Effector memory CD8-positive, alpha-beta T cell (primary cell): ENCODE measurements around the gene EPB41L3.

Experiments
- ATAC-seq: fragments of 150-1000 bp; cut with Tn5 transposase; replicated peaks from 2 replicates; pipeline ENCODE4 v1.10.0; 2021; ENCODE audit warnings: mild to moderate bottlenecking, moderate library complexity
- DNase-seq, 3 experiments: peaks; one replicate each; pipeline ENCODE4 v3.0.0; 2021
- H3K27ac Mint-ChIP-seq, 2 donors: one replicate each; pipeline ENCODE4 v1.8.0; 2022; ENCODE audit warnings: mild to moderate bottlenecking in 2 of 2, mixed read lengths in 2 of 2, moderate library complexity in 2 of 2
- H3K27me3 Mint-ChIP-seq, 2 donors: one replicate each; pipeline ENCODE4 v1.8.0; 2022; ENCODE audit warnings: mixed read lengths in 2 of 2
- H3K36me3 Mint-ChIP-seq: one replicate; pipeline ENCODE4 v1.8.0; 2022; ENCODE audit warnings: mild to moderate bottlenecking, moderate library complexity, mixed read lengths; ENCODE audit not compliant: insufficient read depth
- H3K4me1 Mint-ChIP-seq, 2 donors: one replicate each; pipeline ENCODE4 v1.8.0; 2022; ENCODE audit warnings: low read depth in 2 of 2, mixed read lengths in 2 of 2
- H3K4me3 Mint-ChIP-seq, 2 donors: one replicate each; pipeline ENCODE4 v1.8.0; 2022; ENCODE audit warnings: mild to moderate bottlenecking in 2 of 2, mixed read lengths in 2 of 2, moderate library complexity in 2 of 2
- H3K9me3 Mint-ChIP-seq, 2 donors: one replicate each; pipeline ENCODE4 v1.8.0; 2022; ENCODE audit warnings: mixed read lengths in 2 of 2

Gene EPB41L3

DNA sequence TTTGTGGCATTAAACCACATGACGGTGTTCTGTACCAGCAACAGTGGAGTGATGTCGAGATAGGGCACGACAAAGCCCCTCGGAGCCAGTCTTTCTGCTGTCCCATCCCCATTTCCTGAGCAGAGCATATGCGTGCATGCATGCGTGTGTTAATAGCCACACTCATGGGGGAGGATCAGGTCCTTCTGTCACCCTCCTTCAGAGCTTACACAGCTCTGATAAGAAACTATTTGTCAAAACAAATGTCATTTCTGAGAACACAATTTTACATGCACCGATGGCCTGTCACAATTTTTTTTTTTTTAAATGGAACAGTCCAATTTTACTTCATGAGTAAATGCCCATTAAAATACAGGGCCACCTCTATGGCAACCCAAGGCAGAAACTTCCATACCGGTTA, 152.4 kb downstream of the EPB41L3 start:
- no peaks in the 10 kb centered on the region for H3K36me3 Mint-ChIP-seq
- no peak for DNase-seq
- H3K4me3 Mint-ChIP-seq = no peak overlapping the region
- peaks cover 0 to 5% of the 10 kb centered on the region in 2 donors for H3K4me1 Mint-ChIP-seq
- peaks cover 15 to 49% of the 10 kb centered on the region in 2 donors for H3K27me3 Mint-ChIP-seq
- no peaks in the 10 kb centered on the region for H3K9me3 Mint-ChIP-seq
- no peak overlapping the region for H3K27ac Mint-ChIP-seq
- no peak for ATAC-seq

DNA sequence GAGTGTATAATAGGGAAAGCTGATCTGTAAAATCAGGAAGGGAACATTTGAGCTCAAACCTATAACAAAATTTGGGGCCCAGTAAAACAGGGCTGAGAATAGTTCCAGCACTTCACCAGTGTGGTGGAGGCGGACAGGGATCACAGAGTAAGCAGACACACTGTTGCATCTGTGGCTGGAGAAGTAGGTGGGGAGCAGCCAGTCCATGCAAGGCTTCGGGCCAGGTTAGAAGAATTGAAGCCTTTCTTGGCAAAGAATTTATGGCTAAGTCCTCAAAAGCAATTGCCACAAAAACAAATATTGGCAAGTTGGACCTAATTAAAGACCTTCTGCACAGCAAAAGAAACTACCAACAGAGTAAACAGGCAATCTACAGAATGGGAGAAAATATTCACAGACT, 154.4 kb downstream of the EPB41L3 start:
- Mint-ChIP-seq H3K9me3 (no peaks in the 10 kb centered on the region), H3K27ac (no peak overlapping the region), H3K4me1 (no peaks in the 10 kb centered on the region), H3K36me3 (no peaks in the 10 kb centered on the region), H3K27me3 (peaks cover 21 to 31% of the 10 kb centered on the region in 2 donors), H3K4me3 (no peak overlapping the region)
- ATAC-seq (no peak), DNase-seq (no peak)

DNA sequence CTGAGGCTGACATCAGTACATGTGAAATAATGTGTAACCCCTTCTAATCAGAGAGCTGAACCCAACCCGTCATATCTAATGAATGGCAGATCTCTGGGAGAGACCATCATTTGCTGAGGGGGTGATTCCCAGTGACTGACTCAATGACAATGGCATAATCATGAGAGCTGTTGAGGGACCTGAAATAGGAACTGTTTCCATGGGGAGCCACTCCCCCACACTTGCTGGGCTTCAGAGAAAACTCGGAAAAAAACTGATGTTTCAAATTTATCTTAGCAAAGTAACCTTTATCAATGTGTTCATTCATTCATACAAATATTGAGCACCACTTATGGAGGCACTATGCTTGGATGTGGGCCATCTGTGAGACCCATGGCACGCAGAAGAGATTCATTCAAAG, 154.9 kb downstream of the EPB41L3 start:
- ATAC-seq = no peak
- no peak overlapping the region for H3K27ac Mint-ChIP-seq
- H3K4me1 Mint-ChIP-seq = no peaks in the 10 kb centered on the region
- peaks cover 21 to 27% of the 10 kb centered on the region in 2 donors for H3K27me3 Mint-ChIP-seq
- no peaks in the 10 kb centered on the region for H3K9me3 Mint-ChIP-seq
- no peaks in the 10 kb centered on the region for H3K36me3 Mint-ChIP-seq
- H3K4me3 Mint-ChIP-seq = no peak overlapping the region
- no peak for DNase-seq

DNA sequence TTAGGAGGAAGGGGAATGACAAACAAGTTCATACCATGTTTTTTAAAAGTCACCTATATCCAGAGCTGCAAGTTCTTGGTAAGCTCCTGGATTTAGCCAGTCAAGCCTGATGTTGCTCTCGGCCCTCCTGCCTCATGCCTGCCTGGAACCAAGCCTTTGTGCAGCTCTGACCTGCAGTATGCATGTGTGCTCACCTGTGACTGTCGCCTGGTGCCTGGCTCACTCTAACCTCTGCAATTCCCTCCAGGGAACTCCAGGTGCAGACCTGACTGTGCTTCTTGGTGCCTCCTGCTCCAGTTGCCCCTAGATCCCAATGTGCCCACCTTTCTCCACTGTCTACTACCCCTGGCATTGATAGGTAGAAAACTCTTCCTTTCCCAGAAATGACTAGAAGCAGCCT, 163.2 kb downstream of the EPB41L3 start:
- DNase-seq = no peak

DNA sequence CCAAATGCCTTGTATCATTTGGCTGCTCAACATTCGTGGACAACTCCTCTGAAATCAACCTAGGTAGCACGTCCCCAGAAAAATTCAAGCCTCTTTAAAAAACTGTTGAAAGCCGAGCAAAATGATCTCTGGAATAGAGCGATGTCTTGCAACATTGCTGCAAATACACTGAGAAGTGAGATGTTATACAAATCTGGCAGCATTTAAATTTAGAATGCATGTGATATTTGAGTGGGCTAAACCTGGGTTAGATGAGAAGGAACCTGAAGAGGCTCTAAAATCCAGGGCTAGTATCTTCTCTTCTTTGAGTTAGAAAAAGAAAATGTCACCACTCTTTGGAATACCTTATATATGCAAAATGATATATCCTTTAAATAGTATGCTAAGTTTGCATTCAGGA, 166.8 kb downstream of the EPB41L3 start:
- H3K4me3 Mint-ChIP-seq = no peak overlapping the region
- DNase-seq (no peak), ATAC-seq (no peak)
- H3K4me1 Mint-ChIP-seq = no peaks in the 10 kb centered on the region
- H3K27ac Mint-ChIP-seq = no peak overlapping the region
- H3K27me3 Mint-ChIP-seq = peaks cover 15 to 21% of the 10 kb centered on the region in 2 donors
- no peaks in the 10 kb centered on the region for H3K9me3 Mint-ChIP-seq
- H3K36me3 Mint-ChIP-seq = no peaks in the 10 kb centered on the region

More for the DNA sequence above, 163.2 kb downstream of the EPB41L3 start:
- peaks cover 21 to 27% of the 10 kb centered on the region in 2 donors for H3K27me3 Mint-ChIP-seq
- H3K4me1 Mint-ChIP-seq = no peaks in the 10 kb centered on the region
- no peak for ATAC-seq
- no peaks in the 10 kb centered on the region for H3K36me3 Mint-ChIP-seq
- no peak overlapping the region for H3K4me3 Mint-ChIP-seq
- no peaks in the 10 kb centered on the region for H3K9me3 Mint-ChIP-seq
- H3K27ac Mint-ChIP-seq = no peak overlapping the region

DNA sequence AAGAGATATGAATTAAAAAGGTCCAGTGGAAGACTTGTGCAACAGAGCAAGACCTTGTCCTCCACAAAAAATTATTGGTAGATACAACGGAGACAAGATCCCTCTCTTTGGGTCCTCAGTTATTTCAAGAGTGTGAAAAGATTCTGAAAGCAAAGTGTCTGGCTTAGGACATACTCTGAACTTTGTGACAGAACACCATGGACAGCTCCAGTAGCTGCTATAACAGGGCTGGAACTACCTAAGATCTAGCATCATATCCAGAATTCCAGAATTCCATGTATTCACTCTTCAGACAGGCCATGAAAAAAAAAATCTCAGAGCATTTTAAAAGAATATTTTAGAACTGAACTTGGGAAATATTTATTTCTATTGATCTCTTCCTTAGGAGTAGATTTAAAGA, 173.5 kb downstream of the EPB41L3 start:
- Mint-ChIP-seq H3K27me3 (peaks cover 24 to 26% of the 10 kb centered on the region in 2 donors), H3K4me3 (no peak overlapping the region), H3K9me3 (no peaks in the 10 kb centered on the region), H3K36me3 (no peaks in the 10 kb centered on the region), H3K4me1 (no peaks in the 10 kb centered on the region), H3K27ac (no peak overlapping the region)
- ATAC-seq = no peak
- DNase-seq = no peak

DNA sequence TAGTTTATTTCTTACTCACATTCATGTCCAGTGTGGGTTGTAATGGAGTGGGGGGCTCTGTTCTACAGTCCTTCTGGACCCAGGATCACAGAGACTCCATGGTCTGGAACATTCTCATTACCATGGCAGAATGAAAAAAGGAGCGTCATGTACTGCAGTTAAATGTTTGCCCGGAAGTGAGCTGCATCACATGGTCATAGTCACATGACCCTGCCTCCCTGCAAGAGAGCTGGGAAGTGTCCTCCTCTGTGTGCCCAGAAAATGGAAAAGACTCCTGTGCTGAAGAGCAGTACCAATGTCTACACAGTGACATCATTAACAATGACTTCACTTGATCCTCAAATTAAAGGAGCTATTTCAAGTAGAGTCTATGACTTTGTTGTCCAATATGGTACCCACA, 174.3 kb downstream of the EPB41L3 start:
- ATAC-seq (no peak), DNase-seq (no peak)
- Mint-ChIP-seq H3K27me3 (peaks cover 24 to 29% of the 10 kb centered on the region in 2 donors), H3K4me1 (no peaks in the 10 kb centered on the region), H3K36me3 (no peaks in the 10 kb centered on the region), H3K4me3 (no peak overlapping the region), H3K9me3 (no peaks in the 10 kb centered on the region), H3K27ac (no peak overlapping the region)

DNA sequence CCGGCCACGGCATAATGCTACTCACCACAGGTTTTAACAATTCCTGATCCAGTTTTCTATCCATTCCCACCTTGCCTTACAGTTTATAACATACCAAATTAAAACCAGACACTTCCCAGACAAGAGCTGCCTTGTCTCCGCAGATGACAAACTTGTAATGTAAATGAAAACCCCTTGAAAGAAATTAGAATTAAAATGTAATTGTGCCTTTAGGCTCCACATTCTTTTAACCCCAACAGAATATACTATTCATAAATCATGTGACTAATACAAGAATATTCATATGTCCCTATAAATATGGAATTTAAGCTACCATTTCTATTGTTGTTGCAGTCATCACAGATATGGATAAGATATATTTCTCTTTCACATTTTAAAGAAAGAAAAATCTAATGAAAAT, 178.4 kb downstream of the EPB41L3 start:
- H3K27ac Mint-ChIP-seq = no peak overlapping the region
- ATAC-seq (no peak), DNase-seq (no peak)
- H3K4me1 Mint-ChIP-seq = no peaks in the 10 kb centered on the region
- H3K27me3 Mint-ChIP-seq = peaks cover 24 to 28% of the 10 kb centered on the region in 2 donors
- no peaks in the 10 kb centered on the region for H3K36me3 Mint-ChIP-seq
- no peak overlapping the region for H3K4me3 Mint-ChIP-seq
- no peaks in the 10 kb centered on the region for H3K9me3 Mint-ChIP-seq

DNA sequence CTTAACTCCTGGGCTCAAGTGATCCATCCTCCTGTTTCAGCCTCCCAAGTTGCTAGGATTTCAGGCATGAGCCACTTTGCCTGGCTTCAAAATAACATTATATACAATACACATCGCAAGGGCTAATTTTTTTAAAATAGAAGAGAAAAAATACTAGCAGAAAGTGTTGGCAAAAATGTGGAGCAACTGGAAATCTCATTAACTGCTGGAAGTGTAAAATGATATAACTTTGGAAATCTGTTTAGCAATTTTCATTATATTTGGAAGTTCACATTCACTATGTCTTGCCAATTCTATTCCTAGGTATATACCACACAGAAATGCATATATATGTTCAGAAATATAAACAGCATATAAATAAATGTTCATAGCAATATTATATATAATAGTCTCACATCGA, 193.2 kb downstream of the EPB41L3 start:
- peaks cover 8 to 31% of the 10 kb centered on the region in 2 donors for H3K9me3 Mint-ChIP-seq
- no peaks in the 10 kb centered on the region for H3K4me1 Mint-ChIP-seq
- DNase-seq (no peak), ATAC-seq (no peak)
- H3K27ac Mint-ChIP-seq = no peak overlapping the region
- no peaks in the 10 kb centered on the region for H3K36me3 Mint-ChIP-seq
- no peak overlapping the region for H3K4me3 Mint-ChIP-seq
- H3K27me3 Mint-ChIP-seq = peaks cover 0 to 5% of the 10 kb centered on the region in 2 donors
